GM23338 (cell line): Measurements from ENCODE around the gene ADGRL3. TPM values are rescaled to one million over a fixed set of nuclear protein-coding genes. Genes with fewer than 3 reads are reported as not detected.

Experiments
- ATAC-seq: fragments of 200-7000 bp; cut with Tn5 transposase; 3 replicates; pipeline ENCODE4 v1.9.1; 2020
- DNase-seq: peaks from one replicate; pipeline ENCODE4 v3.0.0-alpha.2; 2015; ENCODE audit warnings: low spot score
- H2AFZ ChIP-seq: fragments of 200-600 bp; sonication (generic); 2 replicates; pipeline ENCODE4 v1.8.0; 2016; ENCODE audit warnings: antibody characterized with exemption, mild to moderate bottlenecking, moderate library complexity
- H3F3A ChIP-seq: fragments of 200-600 bp; sonication (generic); replicated peaks from 2 replicates; pipeline ENCODE4 v1.8.0; 2017; ENCODE audit warnings: antibody characterized with exemption, mixed run types, low read depth
- H3K27ac ChIP-seq: fragments of 200-600 bp; sonication (generic); 2 replicates; pipeline ENCODE4 v1.6.1; 2016; ENCODE audit warnings: low read depth
- H3K27me3 ChIP-seq: fragments of 200-600 bp; sonication (generic); 2 replicates; pipeline ENCODE4 v1.8.0; 2016; ENCODE audit warnings: mild to moderate bottlenecking, mixed run types, moderate library complexity; ENCODE audit not compliant: insufficient read depth
- H3K36me3 ChIP-seq: fragments of 200-600 bp; sonication (generic); 2 replicates; pipeline ENCODE4 v1.8.0; 2016; ENCODE audit warnings: mild to moderate bottlenecking; ENCODE audit not compliant: insufficient read depth
- H3K4me1 ChIP-seq: fragments of 200-600 bp; sonication (generic); 2 replicates; pipeline ENCODE4 v1.8.0; 2016; ENCODE audit warnings: mild to moderate bottlenecking, moderate library complexity; ENCODE audit not compliant: insufficient read depth
- H3K4me2 ChIP-seq: fragments of 200-600 bp; sonication (generic); 2 replicates; pipeline ENCODE4 v1.7.1; 2017; ENCODE audit warnings: mixed run types
- H3K4me3 ChIP-seq: fragments of 200-600 bp; sonication (generic); 2 replicates; pipeline ENCODE4 v1.6.1; 2016; ENCODE audit warnings: mixed run types
- H3K79me2 ChIP-seq: fragments of 200-600 bp; sonication (generic); replicated peaks from 2 replicates; pipeline ENCODE4 v1.8.0; 2017; ENCODE audit warnings: mild to moderate bottlenecking; ENCODE audit not compliant: insufficient read depth
- H3K9me2 ChIP-seq: fragments of 200-600 bp; sonication (generic); 2 replicates; pipeline ENCODE4 v1.8.0; 2017; ENCODE audit not compliant: insufficient read depth
- H4K20me1 ChIP-seq: fragments of 200-600 bp; sonication (generic); replicated peaks from 2 replicates; pipeline ENCODE4 v1.8.0; 2017; ENCODE audit warnings: mild to moderate bottlenecking; ENCODE audit not compliant: insufficient read depth
- H3K27ac Mint-ChIP-seq: 2 replicates; pipeline ENCODE4 v1.8.0; 2020; ENCODE audit warnings: inconsistent platforms, mild to moderate bottlenecking, moderate library complexity, mixed read lengths
- H3K27me3 Mint-ChIP-seq: 3 replicates; pipeline ENCODE4 v1.8.0; 2022; ENCODE audit warnings: low read depth, mild to moderate bottlenecking, moderate library complexity, mixed read lengths, inconsistent platforms; ENCODE audit not compliant: insufficient read depth, poor library complexity
- H3K36me3 Mint-ChIP-seq: 3 replicates; pipeline ENCODE4 v1.8.0; 2021; ENCODE audit warnings: low read depth, mild to moderate bottlenecking, inconsistent platforms, moderate library complexity, mixed read lengths
- H3K4me1 Mint-ChIP-seq: 3 replicates; pipeline ENCODE4 v1.8.0; 2020; ENCODE audit warnings: mild to moderate bottlenecking, inconsistent platforms, mixed read lengths
- H3K4me3 Mint-ChIP-seq: 3 replicates; pipeline ENCODE4 v1.8.0; 2021; ENCODE audit warnings: moderate library complexity, mild to moderate bottlenecking, inconsistent platforms, mixed read lengths
- H3K9me3 Mint-ChIP-seq: 3 replicates; pipeline ENCODE4 v1.8.0; 2020; ENCODE audit warnings: moderate library complexity, mild to moderate bottlenecking, inconsistent platforms, mixed read lengths
- CREB1 ChIP-seq: fragments of 250-450 bp; sonication (Bioruptor Pico); IDR thresholded peaks from 2 replicates; pipeline ENCODE4 v1.5.0; 2020; ENCODE audit warnings: low read depth, mild to moderate bottlenecking, moderate library complexity
- ETS1 ChIP-seq: IDR thresholded peaks from 2 replicates; pipeline ENCODE4 v1.6.1; 2016; ENCODE audit warnings: antibody characterized with exemption
- EZH2 ChIP-seq: fragments of 200-600 bp; sonication (generic); IDR thresholded peaks from one replicate; pipeline ENCODE4 v1.8.0; 2017; ENCODE audit warnings: antibody characterized with exemption, mild to moderate bottlenecking, low read depth; ENCODE audit not compliant: unreplicated experiment
- EZH2phosphoT487 ChIP-seq: fragments of 200-600 bp; sonication (generic); IDR thresholded peaks from one replicate; pipeline ENCODE4 v1.8.1; 2018; ENCODE audit warnings: antibody characterized with exemption; ENCODE audit not compliant: unreplicated experiment
- JUNB ChIP-seq: IDR thresholded peaks from one replicate; pipeline ENCODE4 v1.6.1; 2016; ENCODE audit warnings: antibody characterized with exemption; ENCODE audit not compliant: unreplicated experiment
- NANOG ChIP-seq: IDR thresholded peaks from 2 replicates; pipeline ENCODE4 v1.6.1; 2016; ENCODE audit warnings: antibody characterized with exemption, borderline replicate concordance
- POLR2AphosphoS5 ChIP-seq: IDR thresholded peaks from 2 replicates; pipeline ENCODE4 v1.6.1; 2016; ENCODE audit warnings: antibody characterized with exemption, low read depth
- REST ChIP-seq: IDR thresholded peaks from one replicate; pipeline ENCODE4 v1.6.1; 2018; ENCODE audit warnings: antibody characterized with exemption; ENCODE audit not compliant: unreplicated experiment
- STAT1 ChIP-seq: IDR thresholded peaks from one replicate; pipeline ENCODE4 v1.6.1; 2016; ENCODE audit warnings: antibody characterized with exemption; ENCODE audit not compliant: unreplicated experiment
- ZNF114 ChIP-seq: fragments of 250-450 bp; sonication (Bioruptor Pico); IDR thresholded peaks from 2 replicates; pipeline ENCODE4 v1.5.0; 2020; ENCODE audit warnings: mild to moderate bottlenecking, moderate library complexity
- ZNF331 ChIP-seq: fragments of 250-450 bp; sonication (Bioruptor Pico); IDR thresholded peaks from 2 replicates; pipeline ENCODE4 v1.5.0; 2020; ENCODE audit warnings: low read depth, mild to moderate bottlenecking, moderate library complexity
- polyA plus RNA-seq: library from polyadenylated mRNA; unstranded; fragments of >200 nt; fragmentation: Nextera tagmentation; extraction: Ambion mirVana; gene quantifications from 2 replicates; pipeline ENCODE4 v1.2.1, GENCODE V29; 2016
- total RNA-seq: library from RNA; depleted of rRNA; stranded (reverse); fragments of >200 nt; shearing (Covaris generic); gene quantifications from 2 replicates; pipeline ENCODE4 v1.2.3, GENCODE V29; 2014
- TF ChIP-seq, protein P1 (sequence below): fragments of 250-450 bp; sonication (Bioruptor Pico); IDR thresholded peaks from 2 replicates; pipeline ENCODE4 v1.5.0; 2020; ENCODE audit warnings: mild to moderate bottlenecking, moderate library complexity
- TF ChIP-seq, protein P2 (sequence below), 2 experiments: fragments of 200-600 bp in 1 of 2; sonication (generic) in 1 of 2; conservative IDR thresholded peaks; 2 replicates each; pipeline versions ENCODE4 v1.5.1 to v1.6.1; 2016 to 2017; ENCODE audit warnings: antibody characterized with exemption in 2 of 2, low read depth in 2 of 2, mild to moderate bottlenecking in 2 of 2, moderate library complexity in 1 of 2

Gene ADGRL3
- total and polyA plus RNA-seq, 2 experiments from 2014 or later: 9.7 to 16.5 TPM

DNA sequence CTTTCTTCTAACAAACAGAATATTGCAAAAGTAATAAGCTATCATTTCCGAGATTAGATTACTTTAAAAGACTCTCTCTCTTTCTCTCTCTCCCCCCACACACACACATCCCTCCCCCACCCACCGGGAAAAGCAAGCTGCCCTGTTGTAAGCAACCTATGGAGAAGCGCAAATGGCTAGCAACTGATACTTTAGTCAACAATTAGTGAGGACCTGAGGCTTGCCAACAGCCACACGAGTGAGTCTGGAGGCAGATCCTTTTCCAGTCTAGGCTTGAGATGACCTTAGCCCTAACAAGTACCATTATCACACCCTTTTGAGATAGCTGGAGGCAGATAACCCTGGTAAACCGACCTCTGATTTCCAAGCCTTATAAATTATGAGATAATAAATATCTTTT, 19.7 kb upstream of the ADGRL3 start:
- Mint-ChIP-seq H3K36me3 (peaks cover 16% of the 10 kb centered on the region; the same call in 2 of the 3 replicates), H3K9me3 (peaks cover 14% of the 10 kb centered on the region), H3K27ac (no peak overlapping the region), H3K4me3 (no peak overlapping the region), H3K27me3 (peaks cover 4% of the 10 kb centered on the region), H3K4me1 (peaks cover 3% of the 10 kb centered on the region; the same call in 2 of the 3 replicates)
- ATAC-seq (no peak; the same call in 2 of the 3 replicates), DNase-seq (no peak)
- Histone ChIP-seq H3F3A (no peaks in the 10 kb centered on the region), H3K4me2 (no peak overlapping the region), H2AFZ (peak overlapping the region; percentile 75), H4K20me1 (no peaks in the 10 kb centered on the region), H3K36me3 (no peaks in the 10 kb centered on the region), H3K27me3 (no peaks in the 10 kb centered on the region), H3K4me1 (peaks cover 4% of the 10 kb centered on the region; the same call in 1 of the 2 replicates), H3K4me3 (no peak overlapping the region), H3K79me2 (no peaks in the 10 kb centered on the region), H3K27ac (no peak overlapping the region), H3K9me2 (no peaks in the 10 kb centered on the region)
- no peak for TF ChIP-seq EZH2
- TF ChIP-seq REST: no peak
- TF ChIP-seq STAT1: no peak
- TF ChIP-seq, protein P1, sequence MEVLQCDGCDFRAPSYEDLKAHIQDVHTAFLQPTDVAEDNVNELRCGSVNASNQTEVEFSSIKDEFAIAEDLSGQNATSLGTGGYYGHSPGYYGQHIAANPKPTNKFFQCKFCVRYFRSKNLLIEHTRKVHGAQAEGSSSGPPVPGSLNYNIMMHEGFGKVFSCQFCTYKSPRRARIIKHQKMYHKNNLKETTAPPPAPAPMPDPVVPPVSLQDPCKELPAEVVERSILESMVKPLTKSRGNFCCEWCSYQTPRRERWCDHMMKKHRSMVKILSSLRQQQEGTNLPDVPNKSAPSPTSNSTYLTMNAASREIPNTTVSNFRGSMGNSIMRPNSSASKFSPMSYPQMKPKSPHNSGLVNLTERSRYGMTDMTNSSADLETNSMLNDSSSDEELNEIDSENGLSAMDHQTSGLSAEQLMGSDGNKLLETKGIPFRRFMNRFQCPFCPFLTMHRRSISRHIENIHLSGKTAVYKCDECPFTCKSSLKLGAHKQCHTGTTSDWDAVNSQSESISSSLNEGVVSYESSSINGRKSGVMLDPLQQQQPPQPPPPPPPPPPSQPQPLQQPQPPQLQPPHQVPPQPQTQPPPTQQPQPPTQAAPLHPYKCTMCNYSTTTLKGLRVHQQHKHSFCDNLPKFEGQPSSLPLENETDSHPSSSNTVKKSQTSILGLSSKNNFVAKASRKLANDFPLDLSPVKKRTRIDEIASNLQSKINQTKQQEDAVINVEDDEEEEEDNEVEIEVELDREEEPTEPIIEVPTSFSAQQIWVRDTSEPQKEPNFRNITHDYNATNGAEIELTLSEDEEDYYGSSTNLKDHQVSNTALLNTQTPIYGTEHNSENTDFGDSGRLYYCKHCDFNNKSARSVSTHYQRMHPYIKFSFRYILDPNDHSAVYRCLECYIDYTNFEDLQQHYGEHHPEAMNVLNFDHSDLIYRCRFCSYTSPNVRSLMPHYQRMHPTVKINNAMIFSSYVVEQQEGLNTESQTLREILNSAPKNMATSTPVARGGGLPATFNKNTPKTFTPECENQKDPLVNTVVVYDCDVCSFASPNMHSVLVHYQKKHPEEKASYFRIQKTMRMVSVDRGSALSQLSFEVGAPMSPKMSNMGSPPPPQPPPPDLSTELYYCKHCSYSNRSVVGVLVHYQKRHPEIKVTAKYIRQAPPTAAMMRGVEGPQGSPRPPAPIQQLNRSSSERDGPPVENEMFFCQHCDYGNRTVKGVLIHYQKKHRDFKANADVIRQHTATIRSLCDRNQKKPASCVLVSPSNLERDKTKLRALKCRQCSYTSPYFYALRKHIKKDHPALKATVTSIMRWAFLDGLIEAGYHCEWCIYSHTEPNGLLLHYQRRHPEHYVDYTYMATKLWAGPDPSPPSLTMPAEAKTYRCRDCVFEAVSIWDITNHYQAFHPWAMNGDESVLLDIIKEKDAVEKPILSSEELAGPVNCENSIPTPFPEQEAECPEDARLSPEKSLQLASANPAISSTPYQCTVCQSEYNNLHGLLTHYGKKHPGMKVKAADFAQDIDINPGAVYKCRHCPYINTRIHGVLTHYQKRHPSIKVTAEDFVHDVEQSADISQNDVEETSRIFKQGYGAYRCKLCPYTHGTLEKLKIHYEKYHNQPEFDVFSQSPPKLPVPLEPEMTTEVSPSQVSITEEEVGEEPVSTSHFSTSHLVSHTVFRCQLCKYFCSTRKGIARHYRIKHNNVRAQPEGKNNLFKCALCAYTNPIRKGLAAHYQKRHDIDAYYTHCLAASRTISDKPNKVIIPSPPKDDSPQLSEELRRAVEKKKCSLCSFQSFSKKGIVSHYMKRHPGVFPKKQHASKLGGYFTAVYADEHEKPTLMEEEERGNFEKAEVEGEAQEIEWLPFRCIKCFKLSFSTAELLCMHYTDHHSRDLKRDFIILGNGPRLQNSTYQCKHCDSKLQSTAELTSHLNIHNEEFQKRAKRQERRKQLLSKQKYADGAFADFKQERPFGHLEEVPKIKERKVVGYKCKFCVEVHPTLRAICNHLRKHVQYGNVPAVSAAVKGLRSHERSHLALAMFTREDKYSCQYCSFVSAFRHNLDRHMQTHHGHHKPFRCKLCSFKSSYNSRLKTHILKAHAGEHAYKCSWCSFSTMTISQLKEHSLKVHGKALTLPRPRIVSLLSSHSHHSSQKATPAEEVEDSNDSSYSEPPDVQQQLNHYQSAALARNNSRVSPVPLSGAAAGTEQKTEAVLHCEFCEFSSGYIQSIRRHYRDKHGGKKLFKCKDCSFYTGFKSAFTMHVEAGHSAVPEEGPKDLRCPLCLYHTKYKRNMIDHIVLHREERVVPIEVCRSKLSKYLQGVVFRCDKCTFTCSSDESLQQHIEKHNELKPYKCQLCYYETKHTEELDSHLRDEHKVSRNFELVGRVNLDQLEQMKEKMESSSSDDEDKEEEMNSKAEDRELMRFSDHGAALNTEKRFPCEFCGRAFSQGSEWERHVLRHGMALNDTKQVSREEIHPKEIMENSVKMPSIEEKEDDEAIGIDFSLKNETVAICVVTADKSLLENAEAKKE (CRISPR knock-in tag): no peak
- no peak for TF ChIP-seq ETS1
- no peak for TF ChIP-seq JUNB
- TF ChIP-seq, protein P2, sequence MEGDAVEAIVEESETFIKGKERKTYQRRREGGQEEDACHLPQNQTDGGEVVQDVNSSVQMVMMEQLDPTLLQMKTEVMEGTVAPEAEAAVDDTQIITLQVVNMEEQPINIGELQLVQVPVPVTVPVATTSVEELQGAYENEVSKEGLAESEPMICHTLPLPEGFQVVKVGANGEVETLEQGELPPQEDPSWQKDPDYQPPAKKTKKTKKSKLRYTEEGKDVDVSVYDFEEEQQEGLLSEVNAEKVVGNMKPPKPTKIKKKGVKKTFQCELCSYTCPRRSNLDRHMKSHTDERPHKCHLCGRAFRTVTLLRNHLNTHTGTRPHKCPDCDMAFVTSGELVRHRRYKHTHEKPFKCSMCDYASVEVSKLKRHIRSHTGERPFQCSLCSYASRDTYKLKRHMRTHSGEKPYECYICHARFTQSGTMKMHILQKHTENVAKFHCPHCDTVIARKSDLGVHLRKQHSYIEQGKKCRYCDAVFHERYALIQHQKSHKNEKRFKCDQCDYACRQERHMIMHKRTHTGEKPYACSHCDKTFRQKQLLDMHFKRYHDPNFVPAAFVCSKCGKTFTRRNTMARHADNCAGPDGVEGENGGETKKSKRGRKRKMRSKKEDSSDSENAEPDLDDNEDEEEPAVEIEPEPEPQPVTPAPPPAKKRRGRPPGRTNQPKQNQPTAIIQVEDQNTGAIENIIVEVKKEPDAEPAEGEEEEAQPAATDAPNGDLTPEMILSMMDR (conservative IDR thresholded peaks at IDR 0.05; ENCODE audit: low read depth in 2 of 2): no peak
- TF ChIP-seq NANOG: no peak
- no peak for TF ChIP-seq POLR2AphosphoS5
- TF ChIP-seq ZNF331 (CRISPR knock-in tag): no peak
- no peak for TF ChIP-seq CREB1 (CRISPR knock-in tag)
- no peak for TF ChIP-seq ZNF114 (CRISPR knock-in tag)
- no peak for TF ChIP-seq EZH2phosphoT487
